AG04449 (cell line): Measurements from ENCODE around the gene CEP85L.

ENCODE experiments used
- CTCF ChIA-PET: fragments of 350-600 bp; formaldehyde crosslinking; extraction: SDS; loops from one replicate; lab custom pipeline; 2021; ENCODE audit warnings: antibody characterized with exemption; lab: Yijun Ruan, JAX
- POLR2A ChIA-PET: fragments of 400-600, 350-600 bp; formaldehyde crosslinking; extraction: SDS; loops from one replicate; lab custom pipeline; 2020; ENCODE audit warnings: antibody characterized with exemption, inconsistent platforms; lab: Yijun Ruan, JAX
- DNase-seq: peaks from one replicate; pipeline ENCODE4 v3.0.0-alpha.2; 2010; ENCODE audit warnings: low read depth, low spot score
- H3K4me3 ChIP-seq: 2 replicates; pipeline ENCODE4 v1.5.1; 2011; ENCODE audit warnings: low read depth, mild to moderate bottlenecking, control low read depth, low read length
- TF ChIP-seq, protein P1 (sequence below): IDR thresholded peaks from one replicate; pipeline ENCODE4 v1.5.1; 2011; ENCODE audit warnings: mild to moderate bottlenecking, moderate library complexity, low read length, control low read depth, inconsistent platforms; ENCODE audit not compliant: insufficient read depth; ENCODE audit errors: missing control alignments

Gene CEP85L

DNA sequence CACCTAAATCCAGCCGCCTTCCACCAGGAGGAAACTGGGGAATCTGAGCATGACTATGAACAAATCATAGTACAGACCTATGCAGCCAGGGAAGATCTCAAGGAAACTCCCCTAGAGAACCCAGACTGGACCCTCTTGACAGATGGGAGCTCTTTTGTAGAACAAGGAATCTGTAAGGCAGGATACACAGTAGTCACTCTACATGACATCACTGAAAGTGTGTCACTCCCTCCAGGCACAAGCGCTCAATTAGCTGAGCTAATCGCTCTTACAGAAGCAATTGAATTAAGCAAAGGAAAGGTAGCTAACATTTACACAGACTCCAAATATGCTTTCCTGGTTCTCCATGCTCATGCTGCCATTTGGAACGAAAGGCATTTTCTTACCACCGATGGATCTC lies 66.5 kb downstream of the CEP85L start:
- TF ChIP-seq, protein P1, sequence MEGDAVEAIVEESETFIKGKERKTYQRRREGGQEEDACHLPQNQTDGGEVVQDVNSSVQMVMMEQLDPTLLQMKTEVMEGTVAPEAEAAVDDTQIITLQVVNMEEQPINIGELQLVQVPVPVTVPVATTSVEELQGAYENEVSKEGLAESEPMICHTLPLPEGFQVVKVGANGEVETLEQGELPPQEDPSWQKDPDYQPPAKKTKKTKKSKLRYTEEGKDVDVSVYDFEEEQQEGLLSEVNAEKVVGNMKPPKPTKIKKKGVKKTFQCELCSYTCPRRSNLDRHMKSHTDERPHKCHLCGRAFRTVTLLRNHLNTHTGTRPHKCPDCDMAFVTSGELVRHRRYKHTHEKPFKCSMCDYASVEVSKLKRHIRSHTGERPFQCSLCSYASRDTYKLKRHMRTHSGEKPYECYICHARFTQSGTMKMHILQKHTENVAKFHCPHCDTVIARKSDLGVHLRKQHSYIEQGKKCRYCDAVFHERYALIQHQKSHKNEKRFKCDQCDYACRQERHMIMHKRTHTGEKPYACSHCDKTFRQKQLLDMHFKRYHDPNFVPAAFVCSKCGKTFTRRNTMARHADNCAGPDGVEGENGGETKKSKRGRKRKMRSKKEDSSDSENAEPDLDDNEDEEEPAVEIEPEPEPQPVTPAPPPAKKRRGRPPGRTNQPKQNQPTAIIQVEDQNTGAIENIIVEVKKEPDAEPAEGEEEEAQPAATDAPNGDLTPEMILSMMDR, result no peak
- ChIA-PET POLR2A (no interaction called here), CTCF (interaction anchor here (0.9 to 3.2 kb wide), 4 partner anchors 14 to 299 kb away, joined by 3 to 20 read pairs (median 4); no protein-coding TSS in a partner anchor)
- DNase-seq, result no peak
- H3K4me3 ChIP-seq, result no peak overlapping the region

DNA sequence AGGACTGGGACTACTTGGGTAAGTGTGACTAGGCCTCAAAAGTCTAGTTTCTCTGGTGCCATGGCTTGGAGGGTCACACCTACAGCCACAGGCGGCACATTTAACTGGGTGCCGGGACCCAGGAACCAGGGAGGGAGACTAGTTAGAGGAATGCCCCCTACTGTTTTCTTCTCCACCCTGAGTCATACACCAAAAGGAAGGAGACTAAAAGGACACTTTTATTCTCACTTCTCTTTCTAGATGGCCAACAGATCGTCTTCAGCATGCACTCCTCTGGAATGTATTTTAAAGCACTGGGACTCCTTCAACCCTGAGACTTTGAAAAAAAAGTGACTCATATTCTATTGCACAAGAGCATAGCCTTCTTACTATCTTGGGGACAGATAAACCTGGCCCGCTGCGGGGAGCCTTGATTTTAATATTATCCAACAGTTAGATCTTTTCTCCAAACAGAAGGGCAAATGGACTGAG lies 69.9 kb downstream of the CEP85L start:
- peak; percentile 34 for DNase-seq
- TF ChIP-seq, protein P1, result no peak

DNA sequence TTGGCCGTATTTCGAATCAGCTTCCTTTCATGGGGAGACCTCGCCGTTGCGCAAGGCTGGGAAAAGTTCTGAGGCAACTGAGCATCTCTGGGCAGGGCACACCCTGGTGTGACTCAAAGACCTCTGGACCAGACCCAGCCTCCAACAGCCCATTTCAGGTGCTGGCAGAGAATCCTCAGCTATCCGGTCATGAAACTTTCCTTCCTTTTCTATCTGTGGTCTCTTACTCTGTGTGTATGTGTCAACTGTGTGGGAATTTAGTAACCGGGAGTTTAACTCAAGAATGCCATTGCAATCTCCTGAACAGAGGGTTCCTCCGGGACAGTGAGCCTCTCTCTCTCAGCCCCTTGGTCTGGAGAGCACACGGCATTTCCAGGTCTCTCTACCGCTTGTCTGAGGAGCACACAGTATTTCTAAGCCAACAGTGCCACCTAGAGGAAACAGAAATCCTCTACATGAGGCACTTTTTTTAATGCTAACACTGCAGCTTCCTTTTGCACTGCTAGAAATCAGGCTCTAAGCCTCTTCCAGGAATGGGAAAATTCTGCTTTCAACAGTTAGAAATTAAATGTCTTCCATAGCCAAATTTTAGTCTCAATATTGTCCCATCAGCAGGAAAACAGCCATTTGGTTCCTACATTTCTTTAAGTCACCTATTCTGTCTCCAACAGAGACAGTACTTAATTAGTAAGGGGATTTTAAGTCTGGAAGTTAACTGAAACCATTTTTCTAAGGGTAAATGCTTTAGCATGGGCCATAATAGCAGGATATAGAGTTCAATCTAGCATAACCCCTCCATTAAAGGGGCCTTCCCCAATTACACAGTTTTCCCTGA lies 70.6 kb downstream of the CEP85L start:
- peak; percentile 33 for DNase-seq
- TF ChIP-seq, protein P1, result peak; percentile 54
- ChIA-PET CTCF (interaction anchor here (0.7 to 4.0 kb wide), 27 partner anchors 8 to 606 kb away, joined by 3 to 94 read pairs (median 4); no protein-coding TSS in a partner anchor), POLR2A (no interaction called here)
- no peak overlapping the region for H3K4me3 ChIP-seq

More for the DNA sequence above, 69.9 kb downstream of the CEP85L start:
- CTCF ChIA-PET, result interaction anchor here (1.0 to 4.0 kb wide), 10 partner anchors 16 to 607 kb away, joined by 3 to 94 read pairs (median 4); no protein-coding TSS in a partner anchor
- POLR2A ChIA-PET, result no interaction called here
- no peak overlapping the region for H3K4me3 ChIP-seq

DNA sequence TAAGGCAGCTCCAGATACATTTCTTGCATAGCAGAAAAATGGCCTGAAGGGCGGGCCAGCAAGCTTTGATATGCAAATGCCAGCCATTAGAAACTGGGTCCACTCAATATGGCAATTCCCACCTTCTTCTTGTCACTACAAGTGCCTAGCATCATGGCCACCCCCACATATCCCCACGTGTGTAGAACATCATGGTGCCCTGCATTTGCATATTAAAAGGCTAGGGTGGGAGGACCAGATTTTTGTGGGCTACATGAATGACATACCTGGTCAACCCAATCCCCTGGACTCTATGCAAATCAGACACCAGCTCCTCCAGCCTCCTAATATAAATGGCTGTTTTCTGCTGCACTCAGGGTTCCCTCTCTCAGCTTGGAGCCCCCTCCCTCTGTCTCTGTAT lies 71.6 kb downstream of the CEP85L start:
- ChIA-PET POLR2A (no interaction called here), CTCF (interaction anchor here (0.7 to 4.0 kb wide), 21 partner anchors 9 to 604 kb away, joined by 3 to 94 read pairs (median 5); no protein-coding TSS in a partner anchor)
- no peak overlapping the region for H3K4me3 ChIP-seq
- TF ChIP-seq, protein P1, result no peak
- no peak for DNase-seq

DNA sequence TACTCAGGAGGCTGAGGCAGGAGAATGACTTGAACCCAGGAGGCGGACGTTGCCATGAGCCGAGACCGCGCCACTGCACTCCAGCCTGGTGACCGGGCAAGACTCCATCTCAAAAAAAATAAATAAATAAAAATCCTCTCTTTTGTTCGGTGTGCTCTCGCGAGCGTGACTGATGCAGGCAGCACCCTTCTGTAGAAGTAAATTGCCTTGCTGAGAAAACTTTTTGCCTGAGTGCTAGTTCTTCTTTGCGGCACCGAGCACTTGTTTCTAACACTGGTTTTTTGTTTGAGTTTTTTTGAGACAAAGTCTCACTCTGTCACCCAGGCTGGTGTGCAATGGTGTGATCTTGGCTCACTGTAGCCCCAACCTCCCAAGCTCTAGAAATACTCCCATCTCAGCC lies 72.8 kb downstream of the CEP85L start:
- TF ChIP-seq, protein P1, result no peak
- DNase-seq, result no peak
- ChIA-PET CTCF (interaction anchor here (1.1 to 4.0 kb wide), 3 partner anchors 12 to 293 kb away, joined by 3 to 94 read pairs (median 23); no protein-coding TSS in a partner anchor), POLR2A (no interaction called here)
- H3K4me3 ChIP-seq, result no peak overlapping the region

DNA sequence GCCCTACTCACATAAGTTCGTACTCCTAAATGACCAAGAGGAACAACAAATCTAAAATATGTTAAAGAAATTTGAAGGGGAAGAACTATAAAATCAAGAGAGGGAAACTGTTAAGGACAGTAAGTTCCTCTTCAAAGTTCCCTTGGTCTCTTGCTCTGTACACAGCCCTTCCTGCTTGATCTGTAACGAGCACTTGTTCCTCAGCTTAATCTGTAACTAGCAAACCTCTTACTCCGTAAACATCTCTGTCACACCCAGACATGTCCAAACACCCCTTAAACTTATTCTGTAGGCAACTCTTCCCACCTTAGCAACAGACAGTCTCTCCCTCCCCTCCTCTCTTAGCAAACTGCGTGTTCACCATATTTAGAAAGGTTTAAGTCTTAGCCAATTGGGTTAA lies 73.4 kb downstream of the CEP85L start:
- ChIA-PET POLR2A (no interaction called here), CTCF (interaction anchor here (1.0 to 4.0 kb wide), 4 partner anchors 8 to 292 kb away, joined by 3 to 94 read pairs (median 13); no protein-coding TSS in a partner anchor)
- DNase-seq, result no peak

More for the DNA sequence above, 73.4 kb downstream of the CEP85L start:
- TF ChIP-seq, protein P1, result no peak
- no peak overlapping the region for H3K4me3 ChIP-seq
